Osteoblast (primary cell): Measurements from ENCODE around the gene DHRSX. TPM values are rescaled to one million over a fixed set of nuclear protein-coding genes. Genes with fewer than 3 reads are reported as not detected.

ENCODE experiments used
- DNase-seq: peaks from one replicate; pipeline ENCODE4 v3.0.0; 2011; ENCODE audit warnings: low spot score, mixed read lengths; ENCODE audit not compliant: insufficient read length; ENCODE audit errors: missing footprints
- H2AFZ ChIP-seq: 2 replicates; pipeline ENCODE4 v1.6.0; 2011; ENCODE audit warnings: mild to moderate bottlenecking, low read length
- H3K27ac ChIP-seq: 2 replicates; pipeline ENCODE4 v1.5.1; 2011; ENCODE audit warnings: mild to moderate bottlenecking, low read depth, low read length, moderate library complexity
- H3K27me3 ChIP-seq: 2 replicates; pipeline ENCODE4 v1.6.0; 2012; ENCODE audit warnings: mild to moderate bottlenecking, control low read depth, inconsistent platforms, low read length, moderate library complexity; ENCODE audit not compliant: insufficient read depth
- H3K36me3 ChIP-seq: 2 replicates; pipeline ENCODE4 v1.5.1; 2011; ENCODE audit warnings: mild to moderate bottlenecking, low read length, control low read depth, moderate library complexity; ENCODE audit not compliant: insufficient read depth
- H3K4me1 ChIP-seq: 2 replicates; pipeline ENCODE4 v1.5.1; 2011; ENCODE audit warnings: mild to moderate bottlenecking, low read length, control low read depth, moderate library complexity; ENCODE audit not compliant: insufficient read depth
- H3K4me2 ChIP-seq: 2 replicates; pipeline ENCODE4 v1.6.0; 2011; ENCODE audit warnings: mild to moderate bottlenecking, low read length; ENCODE audit not compliant: insufficient read depth
- H3K4me3 ChIP-seq: fragments of 200-600 bp; sonication (generic); 3 replicates; pipeline ENCODE4 v1.5.1; 2012; ENCODE audit warnings: mild to moderate bottlenecking, low read length, inconsistent platforms; ENCODE audit not compliant: insufficient read depth
- H3K79me2 ChIP-seq: 2 replicates; pipeline ENCODE4 v1.6.0; 2012; ENCODE audit warnings: mild to moderate bottlenecking, low read length, control low read depth, inconsistent platforms; ENCODE audit not compliant: insufficient read depth
- H3K9me3 ChIP-seq: 2 replicates; pipeline ENCODE4 v1.5.1; 2011; ENCODE audit warnings: low read depth, low read length, control low read depth
- H4K20me1 ChIP-seq: 2 replicates; pipeline ENCODE4 v1.6.0; 2012; ENCODE audit warnings: mild to moderate bottlenecking, low read length, control low read depth; ENCODE audit not compliant: insufficient read depth
- CTCF ChIP-seq: IDR thresholded peaks from 2 replicates; pipeline ENCODE4 v1.5.1; 2011; ENCODE audit warnings: mild to moderate bottlenecking, low read depth, low read length, moderate library complexity; ENCODE audit errors: extremely low read depth
- total RNA-seq: library from RNA; depleted of rRNA; stranded (reverse); fragments of >200 nt; gene quantifications from 2 replicates; pipeline ENCODE4 v1.2.3, GENCODE V29; 2012

The DHRSX gene
- total RNA-seq, 1 donor: 37.6 TPM

GRCh38 chrX:2373615-2374014 is 127.2 kb downstream of the DHRSX start:
- TF ChIP-seq CTCF: no peak
- no peak for DNase-seq
- no peaks in the 10 kb centered on the region for H3K36me3 ChIP-seq
- no peak overlapping the region for H3K4me3 ChIP-seq
- no peak overlapping the region for H3K4me2 ChIP-seq
- no peaks in the 10 kb centered on the region for H3K9me3 ChIP-seq
- no peaks in the 10 kb centered on the region for H3K27me3 ChIP-seq
- H3K79me2 ChIP-seq: no peaks in the 10 kb centered on the region
- H3K4me1 ChIP-seq: peaks cover 3% of the 10 kb centered on the region
- H4K20me1 ChIP-seq: no peaks in the 10 kb centered on the region
- H3K27ac ChIP-seq: no peak overlapping the region
- no peak overlapping the region for H2AFZ ChIP-seq

- Histone ChIP-seq H3K4me2 (no peak overlapping the region), H3K27me3 (no peaks in the 10 kb centered on the region), H2AFZ (no peak overlapping the region), H3K79me2 (no peaks in the 10 kb centered on the region), H3K9me3 (no peaks in the 10 kb centered on the region), H3K4me3 (no peak overlapping the region), H3K4me1 (peaks cover 3% of the 10 kb centered on the region), H4K20me1 (no peaks in the 10 kb centered on the region), H3K27ac (no peak overlapping the region), H3K36me3 (no peaks in the 10 kb centered on the region)
- peak; percentile 47 for DNase-seq
- TF ChIP-seq CTCF: no peak
Measured at GRCh38 chrX:2371026-2371711, 129.6 kb downstream of the DHRSX start.

GRCh38 chrX:2370456-2370855 is 130.3 kb downstream of the DHRSX start:
- DNase-seq: no peak
- H3K4me1 ChIP-seq: peaks cover 3% of the 10 kb centered on the region
- H4K20me1 ChIP-seq: no peaks in the 10 kb centered on the region
- H2AFZ ChIP-seq: no peak overlapping the region
- TF ChIP-seq CTCF: no peak
- H3K9me3 ChIP-seq: no peaks in the 10 kb centered on the region
- H3K27ac ChIP-seq: no peak overlapping the region
- H3K4me3 ChIP-seq: no peak overlapping the region
- no peaks in the 10 kb centered on the region for H3K79me2 ChIP-seq
- H3K27me3 ChIP-seq: no peaks in the 10 kb centered on the region
- no peak overlapping the region for H3K4me2 ChIP-seq
- H3K36me3 ChIP-seq: no peaks in the 10 kb centered on the region

GRCh38 chrX:2369206-2369605 is 131.6 kb downstream of the DHRSX start:
- no peaks in the 10 kb centered on the region for H3K36me3 ChIP-seq
- no peaks in the 10 kb centered on the region for H3K79me2 ChIP-seq
- no peak overlapping the region for H3K4me3 ChIP-seq
- no peak overlapping the region for H2AFZ ChIP-seq
- H3K9me3 ChIP-seq: no peaks in the 10 kb centered on the region
- H3K27ac ChIP-seq: no peak overlapping the region
- H3K4me2 ChIP-seq: no peak overlapping the region
- no peaks in the 10 kb centered on the region for H3K27me3 ChIP-seq
- H4K20me1 ChIP-seq: no peaks in the 10 kb centered on the region
- H3K4me1 ChIP-seq: peaks cover 3% of the 10 kb centered on the region
- no peak for TF ChIP-seq CTCF
- DNase-seq: no peak
